Kidney (tissue), 14 donors: ENCODE measurements around the gene SERPINB6. TPM values are rescaled to one million over a fixed set of nuclear protein-coding genes. Genes with fewer than 3 reads are reported as not detected.
"Not testable (repeated sequence)": the region's sequence is repeated elsewhere in the genome, so short reads cannot be mapped to it uniquely, and the experiment has no call there.

Source experiments
- DNase-seq, 5 donors: peaks; one replicate each; pipeline ENCODE4 v3.0.0-alpha.2; 2013 to 2020
- FAIRE-seq: peaks from 2 replicates; lab custom pipeline; 2012; peaks lifted over from hg19 to GRCh38; lab: Jason Lieb, UNC
- H3K27ac ChIP-seq, 2 donors: one replicate each; pipeline ENCODE4 v1.7.0; 2013; ENCODE audit warnings: low read depth in 2 of 2, low read length in 2 of 2, inconsistent platforms in 1 of 2
- H3K27me3 ChIP-seq: one replicate; pipeline ENCODE4 v1.7.1; 2013; ENCODE audit warnings: low read length, inconsistent platforms; ENCODE audit not compliant: control insufficient read depth, insufficient read depth
- H3K36me3 ChIP-seq, 3 donors: one replicate each; pipeline versions ENCODE4 v1.7.0 to v1.7.1; 2013; ENCODE audit warnings: low read length in 3 of 3, control low read depth in 1 of 3, inconsistent platforms in 1 of 3; ENCODE audit not compliant: insufficient read depth in 3 of 3, control insufficient read depth in 2 of 3
- H3K4me1 ChIP-seq, 3 donors: one replicate each; pipeline versions ENCODE4 v1.7.0 to v1.7.1; 2013; ENCODE audit warnings: low read length in 3 of 3, inconsistent platforms in 1 of 3, low read depth in 1 of 3; ENCODE audit not compliant: control insufficient read depth in 2 of 3, insufficient read depth in 2 of 3
- H3K4me3 ChIP-seq, 3 donors: one replicate each; pipeline versions ENCODE4 v1.7.0 to v1.8.1; 2013; ENCODE audit warnings: low read length in 3 of 3, control low read depth in 1 of 3, inconsistent platforms in 1 of 3
- H3K9ac ChIP-seq, 3 donors: one replicate each; pipeline versions ENCODE4 v1.7.0 to v1.7.1; 2013; ENCODE audit warnings: low read length in 3 of 3, control low read depth in 1 of 3, inconsistent platforms in 1 of 3
- H3K9me3 ChIP-seq, 3 donors: one replicate each; pipeline versions ENCODE4 v1.7.0 to v1.7.1; 2013; ENCODE audit warnings: low read length in 3 of 3, control low read depth in 1 of 3, inconsistent platforms in 1 of 3; ENCODE audit not compliant: control insufficient read depth in 2 of 3, insufficient read depth in 1 of 3
- intact Hi-C: fragments of 100-400 bp; cut with DNase I; formaldehyde crosslinking; loops from one replicate; pipeline ENCODE4 v1.11.1; 2022
- polyA plus RNA-seq: library from polyadenylated mRNA; stranded (reverse); fragments of 350-450 nt; fragmentation: Illumina TruSeq; extraction: RNeasy Lipid Tissue Mini Kit (QIAGEN cat#74804); gene quantifications from one replicate; pipeline ENCODE4 v1.2.3, GENCODE V29; 2014; ENCODE audit warnings: low read depth, low replicate concordance; ENCODE audit not compliant: insufficient read depth
- total RNA-seq: library from RNA; stranded (reverse); fragmentation: NEBNext Ultra II Directional; extraction: Animal tissue kit (Norgen Biotek cat#: 25700); gene quantifications from one replicate; pipeline ENCODE4 v1.2.1, GENCODE V29; 2021
- TF ChIP-seq, protein P1 (sequence below): IDR thresholded peaks from 3 replicates; pipeline ENCODE4 v1.5.1; 2012; ENCODE audit warnings: mild to moderate bottlenecking, moderate library complexity, borderline replicate concordance; ENCODE audit not compliant: insufficient read depth; ENCODE audit errors: extremely low read depth
- donor health status: control.
- donor health status: control.
- donor health status: control.
- donor health status: control.
- donor health status: control.
- donor health status: DM: yes; HTN: yes; CAD: no.
- donor health status: Normal renal cell carcinoma (clear cell type).

SERPINB6 gene
- total and polyA plus RNA-seq, 2 donors from 2014 or later, result 136 to 212 TPM

DNA sequence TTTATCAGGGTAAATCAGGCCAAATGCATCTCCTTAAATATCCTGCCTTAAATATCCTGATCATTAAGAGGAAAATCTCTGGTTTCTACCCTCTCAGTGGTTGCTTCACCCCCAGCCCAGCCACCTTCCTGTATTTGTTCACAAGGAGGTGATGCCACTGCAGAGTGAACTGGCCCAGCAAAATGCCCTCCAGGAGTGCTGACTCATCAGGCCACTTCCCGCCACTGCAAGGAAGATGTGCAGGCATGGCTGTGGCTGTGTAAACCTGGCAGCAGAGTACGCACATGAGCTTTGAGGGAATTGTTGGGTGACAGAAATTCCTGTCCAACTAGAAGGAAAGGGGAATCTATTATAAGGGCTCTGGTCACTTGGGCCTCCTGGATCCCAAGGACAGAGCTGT lies 42.1 kb upstream of the SERPINB6 start:
- peak in 1 of 5 donors; percentile 55 for DNase-seq
- FAIRE-seq, result no peak
- Histone ChIP-seq H3K9me3 (no peaks in the 10 kb centered on the region), H3K27me3 (no peaks in the 10 kb centered on the region), H3K27ac (no peak overlapping the region), H3K4me3 (no peak overlapping the region), H3K36me3 (peaks cover 4 to 76% (median 32%) of the 10 kb centered on the region in 3 donors), H3K9ac (no peak overlapping the region), H3K4me1 (no peaks in the 10 kb centered on the region)
- intact Hi-C loops, result no loop called here
- TF ChIP-seq, protein P1, sequence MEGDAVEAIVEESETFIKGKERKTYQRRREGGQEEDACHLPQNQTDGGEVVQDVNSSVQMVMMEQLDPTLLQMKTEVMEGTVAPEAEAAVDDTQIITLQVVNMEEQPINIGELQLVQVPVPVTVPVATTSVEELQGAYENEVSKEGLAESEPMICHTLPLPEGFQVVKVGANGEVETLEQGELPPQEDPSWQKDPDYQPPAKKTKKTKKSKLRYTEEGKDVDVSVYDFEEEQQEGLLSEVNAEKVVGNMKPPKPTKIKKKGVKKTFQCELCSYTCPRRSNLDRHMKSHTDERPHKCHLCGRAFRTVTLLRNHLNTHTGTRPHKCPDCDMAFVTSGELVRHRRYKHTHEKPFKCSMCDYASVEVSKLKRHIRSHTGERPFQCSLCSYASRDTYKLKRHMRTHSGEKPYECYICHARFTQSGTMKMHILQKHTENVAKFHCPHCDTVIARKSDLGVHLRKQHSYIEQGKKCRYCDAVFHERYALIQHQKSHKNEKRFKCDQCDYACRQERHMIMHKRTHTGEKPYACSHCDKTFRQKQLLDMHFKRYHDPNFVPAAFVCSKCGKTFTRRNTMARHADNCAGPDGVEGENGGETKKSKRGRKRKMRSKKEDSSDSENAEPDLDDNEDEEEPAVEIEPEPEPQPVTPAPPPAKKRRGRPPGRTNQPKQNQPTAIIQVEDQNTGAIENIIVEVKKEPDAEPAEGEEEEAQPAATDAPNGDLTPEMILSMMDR, result no peak

DNA sequence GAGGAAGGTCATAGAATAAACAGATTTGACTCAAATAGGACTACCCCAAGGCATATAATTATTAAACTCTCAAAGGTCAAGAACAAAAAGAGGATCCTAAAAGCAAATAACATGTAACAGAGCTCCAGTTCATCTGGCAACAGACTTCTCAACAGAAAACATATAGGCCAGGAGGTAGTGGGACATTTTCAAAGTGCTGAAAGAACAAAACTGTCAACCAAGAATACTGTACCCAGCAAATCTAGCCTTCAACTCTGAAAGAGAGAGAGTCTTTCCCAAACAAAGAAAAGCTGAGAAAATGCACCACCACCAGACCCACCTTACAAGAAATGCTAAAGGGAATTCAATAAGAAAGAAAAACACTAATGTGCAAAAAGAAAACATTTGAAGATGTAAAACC lies 40.2 kb upstream of the SERPINB6 start:
- Histone ChIP-seq H3K4me3 (no peak overlapping the region), H3K9me3 (no peaks in the 10 kb centered on the region), H3K27me3 (no peaks in the 10 kb centered on the region), H3K36me3 (peaks cover 4 to 75% (median 39%) of the 10 kb centered on the region in 3 donors), H3K4me1 (no peaks in the 10 kb centered on the region), H3K27ac (no peak overlapping the region), H3K9ac (no peak overlapping the region)
- intact Hi-C loops, result no loop called here
- DNase-seq (no peak), FAIRE-seq (no peak)
- TF ChIP-seq, protein P1, result no peak

DNA sequence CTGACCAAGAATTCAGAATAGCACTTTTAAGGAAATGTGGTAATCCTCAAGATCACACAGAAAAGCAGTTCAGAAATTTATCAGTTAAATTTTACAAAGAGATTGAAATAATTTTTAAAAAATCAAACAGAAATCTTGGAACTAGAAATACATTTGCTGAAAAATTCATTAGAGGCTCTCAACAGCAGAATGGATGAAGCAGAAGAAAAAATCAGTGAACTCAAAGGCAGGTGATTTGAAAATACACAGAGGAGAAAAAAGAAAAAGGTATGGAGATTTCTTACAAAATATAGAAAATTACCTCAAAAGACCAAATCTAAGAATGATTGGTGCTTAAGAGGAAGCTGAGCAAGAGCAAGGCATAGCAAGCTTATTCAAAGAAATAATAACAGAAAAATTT lies 39.8 kb upstream of the SERPINB6 start:
- FAIRE-seq (no peak), DNase-seq (no peak)
- no peaks in the 10 kb centered on the region for H3K9me3 ChIP-seq
- peaks cover 4 to 73% (median 37%) of the 10 kb centered on the region in 3 donors for H3K36me3 ChIP-seq
- no peak overlapping the region for H3K4me3 ChIP-seq
- TF ChIP-seq, protein P1, result no peak
- no peaks in the 10 kb centered on the region for H3K27me3 ChIP-seq
- H3K27ac ChIP-seq, result no peak overlapping the region
- H3K9ac ChIP-seq, result no peak overlapping the region
- no peaks in the 10 kb centered on the region for H3K4me1 ChIP-seq
- intact Hi-C loops, result no loop called here

DNA sequence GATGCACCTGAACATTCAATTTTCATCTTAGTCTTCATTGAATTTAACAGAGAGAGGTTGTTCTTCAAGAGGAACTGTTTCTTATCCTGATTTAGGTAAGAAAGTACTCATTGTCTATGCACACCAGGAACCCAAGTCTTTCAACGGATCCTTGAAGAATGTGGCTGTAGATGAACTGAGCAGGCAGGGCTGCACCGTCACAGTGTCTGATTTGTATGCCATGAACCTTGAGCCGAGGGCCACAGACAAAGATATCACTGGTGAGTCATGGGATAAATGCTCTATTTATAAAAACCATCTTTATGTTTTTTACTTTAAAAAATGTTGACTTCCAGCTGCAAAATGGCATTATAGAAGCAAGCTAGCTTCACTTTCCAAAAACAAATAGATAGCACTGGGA lies 38.6 kb upstream of the SERPINB6 start:
- Histone ChIP-seq H3K27ac (no peak overlapping the region), H3K4me1 (no peaks in the 10 kb centered on the region), H3K9ac (no peak overlapping the region), H3K36me3 (peaks cover 4 to 71% (median 33%) of the 10 kb centered on the region in 3 donors), H3K4me3 (no peak overlapping the region), H3K9me3 (no peaks in the 10 kb centered on the region), H3K27me3 (no peaks in the 10 kb centered on the region)
- TF ChIP-seq, protein P1, result no peak
- DNase-seq, result no peak
- no peak for FAIRE-seq
- intact Hi-C loops, result no loop called here

DNA sequence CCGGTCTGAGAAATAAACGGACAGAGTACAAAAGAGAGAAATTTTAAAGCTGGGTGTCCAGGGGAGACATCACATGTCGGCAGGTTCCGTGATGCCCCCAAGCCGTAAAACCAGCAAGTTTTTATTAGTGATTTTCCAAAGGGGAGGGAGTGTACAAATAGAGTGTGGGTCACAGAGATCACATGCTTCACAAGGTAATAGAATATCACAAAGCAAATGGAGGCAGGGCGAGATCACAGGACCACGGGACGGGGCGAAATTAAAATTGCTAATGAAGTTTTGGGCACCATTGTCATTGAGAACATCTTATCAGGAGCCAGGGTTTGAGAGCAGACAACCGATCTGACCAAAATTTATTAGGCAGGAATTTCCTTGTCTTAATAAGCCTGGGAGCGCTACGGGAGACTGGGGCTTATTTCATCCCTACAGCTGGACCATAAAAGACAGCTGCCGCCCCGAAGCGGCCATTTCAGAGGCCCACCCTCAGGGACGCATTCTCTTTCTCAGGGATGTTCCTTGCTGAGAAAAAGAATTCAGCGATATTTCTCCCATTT lies 37.4 kb upstream of the SERPINB6 start:
- H3K9me3 ChIP-seq, H3K4me1 ChIP-seq, H3K4me3 ChIP-seq, H3K27me3 ChIP-seq, H3K27ac ChIP-seq, H3K9ac ChIP-seq, FAIRE-seq, DNase-seq, intact Hi-C loops: not testable (repeated sequence)
- H3K36me3 ChIP-seq, result peaks cover 4 to 65% (median 31%) of the 10 kb centered on the region in 3 donors
